Measurements from ENCODE around the gene ACKR1.

The ACKR1 gene

DNA sequence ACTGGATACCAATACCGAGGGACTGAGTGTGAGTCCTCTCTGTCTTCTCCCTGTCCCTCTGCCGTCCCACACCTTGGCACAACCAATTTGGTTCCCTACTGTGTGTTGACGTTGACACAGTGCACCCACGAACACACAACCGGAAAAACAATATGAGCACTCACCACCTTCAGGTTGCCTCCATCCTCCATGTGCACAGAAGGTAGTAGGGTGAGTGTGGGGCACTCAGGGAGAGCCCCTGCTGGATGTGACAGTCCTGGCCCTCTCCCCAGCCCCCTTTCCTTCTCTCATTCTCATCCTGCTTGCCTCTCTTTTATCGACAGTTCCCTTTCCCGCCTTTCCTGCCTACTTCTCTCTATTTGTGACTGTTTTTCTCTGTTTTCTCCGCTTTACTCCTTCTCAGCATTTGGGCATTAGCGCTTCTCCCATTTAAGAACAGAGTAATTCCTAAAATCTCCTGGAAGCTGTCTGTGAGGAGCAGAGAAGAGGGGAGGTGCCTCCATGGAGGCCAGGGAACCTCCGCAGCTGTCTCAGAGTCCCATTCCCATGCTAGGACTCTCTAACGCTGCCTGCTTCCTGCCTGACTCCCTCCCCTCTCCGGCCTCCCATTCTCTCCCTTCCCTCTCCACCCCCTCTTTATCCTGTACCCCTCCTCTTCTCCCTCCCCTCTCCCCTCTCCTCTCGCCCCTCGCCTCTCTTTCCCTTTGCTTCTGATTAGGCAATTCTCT, 16.9 kb upstream of the ACKR1 start:
- no peak for DNase-seq (ENCODE audit: low read depth)

DNA sequence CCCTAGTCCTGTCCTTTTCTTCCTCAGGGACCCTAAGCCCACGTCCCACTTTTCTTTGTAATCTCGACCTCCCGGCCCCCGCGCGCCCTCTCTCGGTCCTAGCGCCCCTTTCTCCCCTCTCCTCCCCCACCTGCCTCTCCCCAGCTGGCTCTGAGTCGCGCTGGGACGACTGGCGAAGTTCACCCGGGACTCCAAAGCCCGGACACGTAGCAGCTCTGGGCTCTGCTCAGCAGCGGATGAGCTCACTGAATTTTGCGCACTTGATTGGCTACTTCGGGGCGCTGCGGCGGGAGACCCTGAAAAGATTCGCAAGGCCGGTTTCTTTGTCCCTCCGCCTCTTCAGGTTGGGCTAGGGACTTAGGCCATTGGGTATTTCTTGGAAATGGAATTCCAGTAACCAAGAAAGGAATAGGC, 16.3 kb upstream of the ACKR1 start:
- no peak for DNase-seq (ENCODE audit: low read depth)

DNA sequence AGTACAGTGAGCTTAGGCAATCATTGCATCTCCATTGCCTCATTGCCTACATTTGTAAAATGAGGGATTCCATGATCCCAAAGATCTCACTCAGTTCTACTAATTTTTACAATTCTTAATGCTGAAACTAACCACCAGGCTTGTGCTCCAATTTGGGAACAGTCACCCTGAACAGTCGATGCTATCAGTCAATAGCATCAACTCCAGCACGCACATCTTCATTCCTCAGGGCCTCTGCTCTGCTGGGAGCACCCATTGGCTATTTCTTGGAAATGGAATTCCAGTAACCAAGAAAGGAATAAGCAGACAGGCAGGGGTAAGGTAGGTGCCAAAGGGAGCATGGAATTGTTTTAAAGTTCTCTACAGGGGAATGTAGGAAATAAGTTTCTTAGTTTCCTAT, 14.2 kb upstream of the ACKR1 start:
- DNase-seq (ENCODE audit: low read depth) = no peak

DNA sequence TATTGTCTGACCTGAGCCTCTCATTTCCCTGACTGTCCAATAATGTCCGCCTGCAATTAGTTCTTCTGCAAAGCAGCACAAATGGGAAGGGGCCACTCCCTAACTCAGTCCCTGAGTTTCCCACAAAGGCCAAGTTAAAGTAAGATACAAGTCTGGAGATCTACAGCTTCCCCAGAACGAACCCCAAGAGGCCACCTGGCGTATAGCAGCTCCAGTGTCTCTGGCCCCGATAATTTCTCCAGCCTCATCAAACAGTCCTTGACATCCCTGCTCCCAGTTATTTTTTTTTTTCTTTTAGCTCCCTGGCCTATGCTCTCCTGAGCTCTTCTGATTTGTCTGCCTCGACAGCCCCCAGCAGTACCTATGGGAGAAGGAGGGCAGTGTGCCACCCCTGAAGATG, 8.1 kb upstream of the ACKR1 start:
- no peak for DNase-seq (ENCODE audit: low read depth)

DNA sequence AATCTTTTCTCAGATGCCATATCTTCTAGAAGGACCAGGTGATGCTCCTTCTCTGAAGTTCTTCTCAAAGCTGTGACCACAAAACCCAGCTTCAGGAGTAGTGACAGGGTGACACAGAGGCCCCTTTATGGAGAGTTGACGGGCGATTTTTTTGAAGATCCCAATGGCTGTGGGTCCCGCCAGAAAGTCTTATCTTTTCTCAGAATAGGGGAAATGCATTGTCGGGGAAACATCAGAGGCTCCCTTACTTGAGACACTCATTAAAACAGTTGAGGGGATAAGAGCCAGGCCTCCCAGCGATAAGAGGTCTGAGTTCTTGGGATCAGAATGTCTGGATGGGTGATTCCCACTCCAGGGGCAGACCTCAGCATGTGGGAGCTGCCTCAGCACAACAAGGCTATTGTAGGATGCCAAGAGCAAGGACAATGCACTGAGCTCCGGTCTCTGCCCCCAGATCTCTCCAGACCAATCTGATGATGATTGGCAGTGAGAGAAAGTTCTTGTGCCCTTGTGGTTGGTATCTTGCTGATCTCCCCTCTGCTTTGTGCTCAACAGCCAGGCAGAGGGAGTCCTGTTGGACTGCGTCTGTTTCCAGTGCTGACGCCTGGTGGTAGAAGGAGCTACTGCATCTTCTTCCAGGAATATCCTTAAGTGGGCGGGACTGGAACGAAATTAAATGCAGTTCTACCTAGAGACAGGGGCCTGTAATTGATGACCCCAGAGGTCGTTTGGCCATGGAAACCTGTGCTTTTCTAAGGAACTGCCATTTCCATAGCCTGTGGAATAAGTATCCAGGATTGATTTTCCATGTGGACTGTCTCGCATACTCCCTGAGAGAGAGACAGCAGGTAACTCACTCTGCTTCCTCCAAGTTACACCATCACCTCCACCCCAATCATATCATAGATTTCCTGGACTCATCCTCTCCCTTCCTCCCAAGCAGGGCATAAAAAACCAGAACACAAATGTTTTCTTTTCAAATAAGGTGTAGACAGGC, 6.8 kb upstream of the ACKR1 start:
- peak; percentile 76 for DNase-seq (ENCODE audit: low read depth)

DNA sequence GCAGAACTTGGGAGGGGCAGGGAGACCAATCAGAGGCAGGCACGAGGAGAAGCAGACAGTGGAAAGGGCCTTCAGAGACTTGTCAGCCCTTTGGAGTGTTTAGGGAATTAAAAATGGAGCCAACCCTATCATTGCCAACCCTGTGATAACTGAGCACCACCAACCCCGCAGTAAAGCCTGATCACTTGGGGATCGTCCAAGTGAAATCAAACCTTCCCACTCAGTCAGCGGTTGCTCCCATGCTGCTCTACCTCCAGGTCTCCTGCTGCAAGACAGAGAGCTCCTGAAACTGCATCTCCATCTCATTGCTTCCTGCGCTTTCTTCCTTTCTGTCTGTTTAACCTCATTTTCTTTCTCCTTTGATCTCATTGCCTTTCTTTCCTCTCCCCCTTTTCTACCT, 4.8 kb upstream of the ACKR1 start:
- no peak for DNase-seq (ENCODE audit: low read depth)

DNA sequence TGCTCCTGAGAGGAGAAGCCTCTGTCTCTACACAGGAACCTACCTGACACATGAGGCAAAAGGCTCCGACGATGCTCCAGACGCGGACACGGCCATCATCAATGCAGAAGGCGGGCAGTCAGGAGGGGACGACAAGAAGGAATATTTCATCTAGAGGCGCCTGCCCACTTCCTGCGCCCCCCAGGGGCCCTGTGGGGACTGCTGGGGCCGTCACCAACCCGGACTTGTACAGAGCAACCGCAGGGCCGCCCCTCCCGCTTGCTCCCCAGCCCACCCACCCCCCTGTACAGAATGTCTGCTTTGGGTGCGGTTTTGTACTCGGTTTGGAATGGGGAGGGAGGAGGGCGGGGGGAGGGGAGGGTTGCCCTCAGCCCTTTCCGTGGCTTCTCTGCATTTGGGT, 3.9 kb upstream of the ACKR1 start:
- peak; percentile 50 for DNase-seq (ENCODE audit: low read depth)

DNA sequence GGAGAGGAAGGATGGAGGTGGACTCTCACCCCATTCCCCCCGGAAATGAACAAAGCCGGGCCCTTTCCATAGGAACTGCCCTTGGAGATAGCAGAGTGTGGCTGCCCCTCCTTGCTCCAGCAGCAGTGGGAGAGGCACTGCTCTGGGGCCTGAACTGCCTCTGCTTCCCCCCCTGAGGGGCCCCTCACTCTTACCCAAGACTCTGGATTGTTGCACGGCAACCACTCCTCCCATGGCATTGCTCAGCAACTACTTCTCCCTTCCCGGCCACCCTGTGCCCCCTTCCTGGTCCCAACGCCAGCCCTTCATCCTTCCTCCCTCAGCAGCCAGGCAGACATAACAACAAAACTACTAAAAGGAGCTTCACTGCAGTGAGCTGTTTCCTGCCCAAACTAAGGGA, 3.0 kb upstream of the ACKR1 start:
- DNase-seq (ENCODE audit: low read depth) = peak; percentile 37

DNA sequence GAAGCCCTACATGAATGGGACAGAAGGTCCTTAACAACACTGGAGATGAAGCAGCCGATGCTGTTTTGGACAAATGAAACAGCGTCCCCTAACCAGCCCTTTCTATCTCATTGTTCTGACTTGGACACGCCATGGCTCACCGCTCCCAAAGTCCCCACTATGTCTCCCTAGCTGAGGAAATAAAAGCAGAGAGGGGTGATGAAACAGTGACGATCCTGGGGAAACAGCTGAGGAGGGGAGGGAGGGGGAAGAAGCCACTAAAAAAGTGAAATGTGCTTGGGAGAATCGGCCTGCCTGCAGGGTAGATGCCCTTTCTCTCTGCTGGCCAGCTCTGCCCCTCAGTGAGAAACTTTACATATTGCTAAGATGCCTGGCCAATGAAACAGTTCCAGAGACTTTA, 1.1 kb upstream of the ACKR1 start:
- no peak for DNase-seq (ENCODE audit: low read depth)

DNA sequence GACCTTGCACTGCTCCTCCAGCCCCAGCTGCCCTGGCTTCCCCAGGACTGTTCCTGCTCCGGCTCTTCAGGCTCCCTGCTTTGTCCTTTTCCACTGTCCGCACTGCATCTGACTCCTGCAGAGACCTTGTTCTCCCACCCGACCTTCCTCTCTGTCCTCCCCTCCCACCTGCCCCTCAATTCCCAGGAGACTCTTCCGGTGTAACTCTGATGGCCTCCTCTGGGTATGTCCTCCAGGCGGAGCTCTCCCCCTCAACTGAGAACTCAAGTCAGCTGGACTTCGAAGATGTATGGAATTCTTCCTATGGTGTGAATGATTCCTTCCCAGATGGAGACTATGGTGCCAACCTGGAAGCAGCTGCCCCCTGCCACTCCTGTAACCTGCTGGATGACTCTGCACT, 550 bp downstream of the ACKR1 start:
- DNase-seq (ENCODE audit: low read depth) = no peak

DNA sequence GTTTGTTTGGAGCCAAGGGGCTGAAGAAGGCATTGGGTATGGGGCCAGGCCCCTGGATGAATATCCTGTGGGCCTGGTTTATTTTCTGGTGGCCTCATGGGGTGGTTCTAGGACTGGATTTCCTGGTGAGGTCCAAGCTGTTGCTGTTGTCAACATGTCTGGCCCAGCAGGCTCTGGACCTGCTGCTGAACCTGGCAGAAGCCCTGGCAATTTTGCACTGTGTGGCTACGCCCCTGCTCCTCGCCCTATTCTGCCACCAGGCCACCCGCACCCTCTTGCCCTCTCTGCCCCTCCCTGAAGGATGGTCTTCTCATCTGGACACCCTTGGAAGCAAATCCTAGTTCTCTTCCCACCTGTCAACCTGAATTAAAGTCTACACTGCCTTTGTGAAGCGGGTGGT, 1.4 kb downstream of the ACKR1 start:
- no peak for DNase-seq (ENCODE audit: low read depth)

DNA sequence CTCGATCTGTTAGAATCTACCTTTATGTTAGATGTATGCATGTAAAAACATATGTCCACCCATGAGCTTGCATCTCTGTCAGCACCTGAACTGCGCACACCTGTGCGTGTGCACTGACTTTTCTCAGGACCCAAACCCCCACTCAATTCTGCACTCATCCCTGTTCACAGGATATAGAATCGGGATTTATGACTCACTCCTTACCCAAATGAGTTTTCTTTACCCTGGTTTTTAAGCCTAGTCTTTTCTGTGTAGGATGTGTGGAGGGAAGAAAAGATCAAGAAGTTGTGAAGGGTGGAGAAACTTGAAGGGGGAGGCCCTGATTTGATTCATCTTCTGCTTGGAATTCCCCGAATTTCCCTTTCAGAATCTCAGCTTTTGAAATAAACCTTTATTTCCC, 2.4 kb downstream of the ACKR1 start:
- DNase-seq (ENCODE audit: low read depth) = no peak

DNA sequence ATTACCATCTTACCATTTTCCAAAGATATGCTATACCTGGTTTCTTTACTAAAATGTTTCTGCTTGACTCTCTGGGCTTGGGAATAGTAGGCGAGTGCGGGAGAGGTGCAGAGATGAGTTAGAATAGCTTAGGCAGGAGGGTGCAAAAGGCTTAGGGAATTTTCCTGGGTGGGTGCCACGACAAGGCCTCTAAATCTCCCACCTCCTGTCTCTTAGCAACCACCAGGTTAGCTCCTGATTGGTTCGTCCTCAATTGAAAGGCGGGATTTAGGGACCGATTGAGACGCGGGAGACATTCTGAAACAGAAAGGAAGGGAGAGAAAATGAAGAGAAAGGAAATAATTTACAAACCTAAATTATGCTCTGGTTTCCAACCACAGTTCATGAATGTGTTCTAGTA, 3.1 kb downstream of the ACKR1 start:
- no peak for DNase-seq (ENCODE audit: low read depth)

DNA sequence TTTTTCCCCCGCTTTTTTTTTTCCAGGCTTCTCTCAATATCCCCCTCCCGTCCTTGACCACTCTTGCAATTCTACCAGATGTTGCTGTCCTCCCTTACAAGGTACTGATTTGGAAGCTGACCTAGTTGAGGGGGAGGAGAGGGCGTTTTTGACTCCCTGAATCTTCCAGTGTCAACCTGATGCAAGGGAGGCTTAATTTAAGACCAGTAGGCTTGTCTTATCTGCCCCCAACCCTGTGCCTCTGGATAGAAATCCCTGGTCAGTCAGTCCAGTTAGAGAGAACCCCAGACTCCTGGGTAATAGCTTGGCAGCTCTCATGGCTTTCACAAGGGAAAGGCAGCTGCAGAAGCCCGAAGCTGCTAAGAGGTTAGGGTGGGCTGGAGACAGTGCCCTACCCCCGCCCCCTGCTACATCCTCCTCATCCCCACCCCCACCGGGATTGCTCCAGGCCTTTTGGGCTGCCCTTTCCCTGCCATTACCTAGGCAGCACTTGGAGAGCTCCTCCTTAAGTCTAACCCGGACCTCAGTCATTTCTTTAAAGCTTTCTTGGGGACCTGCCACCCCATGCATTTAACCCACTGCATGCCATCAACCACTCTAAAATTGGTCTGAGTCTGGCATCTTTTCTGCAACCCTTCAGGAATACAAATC, 3.6 kb downstream of the ACKR1 start:
- no peak for DNase-seq (ENCODE audit: low read depth)

DNA sequence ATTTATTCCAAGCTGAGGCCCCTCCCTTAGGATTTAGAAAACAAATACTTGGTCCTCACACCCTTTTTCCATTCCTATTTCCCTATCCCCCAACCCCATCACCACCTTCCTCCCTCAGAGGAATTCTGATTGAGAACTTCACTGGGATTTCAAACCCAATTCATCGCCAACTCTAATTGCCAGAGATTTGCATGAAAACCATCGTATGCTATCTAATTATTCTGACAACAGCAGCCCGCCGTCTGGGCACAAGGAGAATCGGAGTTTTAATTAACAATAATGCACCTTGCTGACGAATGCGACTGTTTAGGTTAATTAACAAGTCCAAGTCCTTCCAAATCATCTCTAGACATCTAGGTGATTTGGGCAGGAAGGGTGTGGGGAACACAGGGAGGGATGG, 4.4 kb downstream of the ACKR1 start:
- DNase-seq (ENCODE audit: low read depth) = no peak

DNA sequence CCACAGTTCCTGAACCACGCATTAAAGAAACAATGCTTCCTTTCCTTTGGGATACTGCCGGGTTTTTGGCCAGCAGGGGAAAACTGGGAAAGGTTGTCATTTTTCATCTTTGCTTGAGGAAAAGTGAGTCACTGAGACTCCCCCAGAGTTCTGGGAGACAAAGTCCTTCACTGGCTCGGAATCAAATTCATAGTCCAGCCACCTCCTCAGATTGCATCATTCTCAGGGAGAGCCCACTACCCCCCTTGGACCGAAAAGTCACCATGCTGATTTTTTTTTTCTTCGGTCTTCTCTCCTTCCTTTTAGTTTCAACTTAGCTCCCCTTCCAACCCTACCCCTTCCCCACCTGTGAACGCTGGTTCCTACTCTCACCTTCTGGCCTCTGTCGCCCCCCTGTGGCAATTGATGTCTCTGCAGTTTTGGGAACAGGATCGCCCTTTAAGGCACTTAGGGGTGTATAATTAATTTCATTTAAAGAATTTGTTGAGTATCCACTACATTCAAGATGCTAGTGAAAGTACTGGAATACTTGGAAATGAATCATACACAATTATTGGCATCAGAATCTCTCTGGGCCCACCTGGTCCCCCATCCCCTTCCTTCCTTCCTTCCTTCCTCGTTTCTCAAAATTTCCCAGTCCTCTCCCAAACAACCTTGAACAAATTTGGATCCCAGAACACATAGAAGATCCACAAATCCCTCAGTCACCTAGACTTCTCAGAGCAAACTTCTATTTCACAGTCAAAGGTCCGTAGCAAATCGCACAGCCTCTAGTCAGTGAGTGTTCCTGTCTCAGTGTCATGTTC, 6.9 kb downstream of the ACKR1 start:
- peak; percentile 47 for DNase-seq (ENCODE audit: low read depth)

DNA sequence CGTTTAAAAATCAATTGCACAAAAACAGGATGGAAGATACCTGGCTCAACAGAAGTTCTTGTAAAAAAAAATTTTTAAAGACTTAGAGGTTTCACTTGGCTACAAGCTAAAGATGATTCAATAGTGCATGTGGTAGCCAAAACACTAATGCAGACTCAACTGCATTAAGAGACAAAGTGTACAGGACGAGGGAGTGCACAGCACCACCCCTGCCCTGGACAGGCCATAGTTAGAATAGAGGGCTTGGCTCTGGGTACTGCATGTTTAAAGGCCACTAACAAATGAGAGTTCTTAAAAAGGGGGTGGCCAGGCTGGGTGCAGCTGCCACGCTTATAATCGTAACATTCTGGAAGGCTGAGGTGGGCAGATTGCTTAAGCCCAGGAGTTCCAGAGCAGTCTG, 7.9 kb downstream of the ACKR1 start:
- no peak for DNase-seq (ENCODE audit: low read depth)

DNA sequence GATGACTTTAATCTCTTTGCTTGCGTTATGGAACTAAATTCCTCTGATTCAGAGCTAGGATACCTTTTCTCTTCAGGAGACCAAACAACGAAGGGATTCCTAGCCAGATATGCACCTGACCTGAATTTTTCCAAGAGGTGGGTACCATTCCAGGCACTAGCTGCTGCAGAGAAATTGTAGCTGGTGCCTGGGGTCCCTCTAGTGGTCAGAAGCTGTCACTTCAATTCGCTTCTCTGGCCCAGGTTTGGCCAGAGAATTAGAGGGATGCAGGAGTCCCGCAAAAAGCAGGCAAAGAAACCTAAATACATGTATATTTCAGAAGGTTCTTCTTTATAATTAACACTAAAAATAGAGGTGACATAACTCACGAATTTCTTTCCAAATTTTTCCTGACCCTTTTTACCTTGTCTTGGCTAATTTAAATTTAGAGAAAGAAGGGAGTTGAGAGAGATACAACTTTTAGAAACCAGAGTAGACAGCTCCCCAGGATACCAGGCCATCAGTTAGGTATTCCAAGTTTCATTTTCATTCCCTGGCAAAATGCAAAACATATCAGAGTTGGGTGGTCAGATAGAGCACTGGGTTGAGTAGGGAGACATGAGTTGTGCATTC, 9.6 kb downstream of the ACKR1 start:
- DNase-seq (ENCODE audit: low read depth) = peak; percentile 42

DNA sequence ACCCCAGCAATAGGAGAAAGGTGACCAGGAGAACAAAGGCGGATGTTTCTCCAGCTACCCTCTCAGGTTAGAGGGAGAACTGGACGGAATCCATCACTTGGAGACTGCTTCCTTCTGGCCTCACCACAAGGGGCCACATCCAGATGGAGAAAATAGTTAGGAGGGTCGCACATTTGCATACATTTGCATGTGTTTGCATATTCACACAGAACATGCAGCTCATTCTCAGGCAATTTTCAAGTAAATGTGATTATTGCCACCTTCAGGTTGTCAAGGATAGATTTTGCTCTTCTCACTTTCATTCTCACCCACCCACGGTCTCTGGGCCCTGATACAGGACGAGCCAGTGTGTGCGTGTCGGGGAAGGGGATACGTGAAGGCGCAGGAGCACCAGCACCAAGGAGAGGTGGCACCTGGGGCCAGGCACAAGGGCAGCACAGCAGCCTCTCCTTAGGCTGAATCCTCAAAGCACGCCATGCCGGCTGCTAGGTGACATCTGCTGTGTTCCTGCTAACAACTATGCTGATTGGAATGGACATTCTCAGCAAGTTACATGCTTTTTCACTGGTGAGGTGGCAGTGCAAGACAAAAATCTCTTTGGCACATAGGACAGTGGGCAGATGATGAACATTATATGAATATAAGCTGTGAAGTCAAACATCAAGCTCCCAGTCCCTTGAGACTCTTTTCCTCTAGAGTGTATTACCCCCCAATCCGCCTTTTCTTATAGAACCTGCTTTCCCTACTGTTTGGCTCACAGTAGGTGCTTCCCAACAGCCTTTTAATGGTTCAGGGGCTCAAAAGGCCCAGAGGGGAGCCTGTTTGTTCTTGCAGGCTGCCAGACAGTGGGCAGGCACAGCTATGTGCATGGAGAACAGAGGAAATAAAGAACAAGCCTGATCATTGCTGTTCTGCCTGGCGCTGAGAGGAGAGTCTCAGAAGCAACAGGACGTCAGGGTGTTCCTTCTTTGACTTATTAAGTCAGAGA, 14.3 kb downstream of the ACKR1 start:
- no peak for DNase-seq (ENCODE audit: low read depth)

Measured in CMK (cell line).